DOHH2 (cell line): ENCODE measurements around the gene KCNMA1.

Experiments
- CTCF ChIP-seq: fragments of 200-600 bp; sonication (generic); IDR thresholded peaks from one replicate; pipeline ENCODE4 v1.5.1; 2014; ENCODE audit warnings: antibody characterized with exemption, mild to moderate bottlenecking, low read depth, low read length; ENCODE audit not compliant: poor library complexity, severe bottlenecking
- EZH2phosphoT487 ChIP-seq: fragments of 200-600 bp; sonication (generic); IDR thresholded peaks from 2 replicates; pipeline ENCODE4 v1.6.1; 2017; ENCODE audit warnings: borderline replicate concordance, mild to moderate bottlenecking, antibody characterized with exemption, low read length, moderate library complexity, mixed read lengths

- TF ChIP-seq CTCF (no peak), EZH2phosphoT487 (no peak)
These were observed 61.6 kb downstream of the KCNMA1 start for GRCh38 chr10:77576007-77576367.
